ENCODE data around the gene EMSY. TPM values are rescaled to one million over a fixed set of nuclear protein-coding genes. Genes with fewer than 3 reads are reported as not detected.

EMSY gene
- total and polyA plus RNA-seq, 9 of the 15 experiments (the other 6 are each of a cell fraction or from before 2014, with no cell fraction given), result 12.7 to 25.4 (median 17.9) TPM

- BruUV-seq (replicated peaks), result no TSS peak
- ATAC-seq, result peak; percentile 24
- in situ Hi-C loops (cut with MboI) (no loop called here), intact Hi-C loops (cut with micrococcal nuclease) (loop anchor here (5.0 kb wide), 1 partner anchor 104 kb away; no protein-coding TSS in a partner anchor)
- Histone ChIP-seq H3K9me1 (ENCODE audit: control insufficient read depth, insufficient read depth, low read length) (no peaks in the 10 kb centered on the region), H3K9me3 (replicated peaks; ENCODE audit: control insufficient read depth, insufficient read depth, low read depth, low read length) (no peaks in the 10 kb centered on the region), H3K36me3 (ENCODE audit: control insufficient read depth, insufficient read depth, low read length) (no peaks in the 10 kb centered on the region), H3K79me2 (ENCODE audit: control insufficient read depth, insufficient read depth, low read length) (no peaks in the 10 kb centered on the region), H3K4me3 (no peak overlapping the region), H4K20me1 (replicated peaks; ENCODE audit: control insufficient read depth, insufficient read depth, low read length) (no peaks in the 10 kb centered on the region), H3K27ac (ENCODE audit: extremely low read depth, low read depth, low read length) (no peak overlapping the region), H3K9ac (ENCODE audit: insufficient read depth in 1 of 2, low read depth in 2 of 2, low read length in 2 of 2) (no peak overlapping the region), H3K4me1 (replicated peaks in 1 of 2; ENCODE audit: control insufficient read depth in 2 of 2, insufficient read depth in 2 of 2, low read length in 2 of 2) (peaks cover 0 to 12% of the 10 kb centered on the region in 2 experiments; a peak in 2 of 5 replicates), H3K27me3 (ENCODE audit: control insufficient read depth in 2 of 2, insufficient read depth in 2 of 2, low read length in 2 of 2) (no peaks in the 10 kb centered on the region), H2AFZ (ENCODE audit: low read depth, low read length) (peak overlapping the region; percentile 80), H3K4me2 (ENCODE audit: insufficient read depth, low read length) (no peak overlapping the region)
- CTCF ChIA-PET (ENCODE audit: low intra/inter-chr PET ratio), result no interaction called here
- TF ChIP-seq ZFP91 (CRISPR knock-in tag; IDR thresholded peaks at IDR 0.05), result 0 out of 2 replicates have a peak, but pooled peaks have one; percentile 49
- TF ChIP-seq E2F4 (CRISPR knock-in tag; IDR thresholded peaks at IDR 0.05; ENCODE audit: low read depth), result no peak
- TF ChIP-seq ETV6 (IDR thresholded peaks at IDR 0.05; ENCODE audit: borderline replicate concordance in 1 of 2, low read depth in 2 of 2, low read length in 1 of 2), result no peak
- no peak for TF ChIP-seq ETV6 (CRISPR knock-in tag; IDR thresholded peaks at IDR 0.05; ENCODE audit: borderline replicate concordance)
- no peak for TF ChIP-seq HCFC1 (IDR thresholded peaks at IDR 0.05; ENCODE audit: low read depth, low read length)
- TF ChIP-seq PREB (CRISPR knock-in tag; IDR thresholded peaks at IDR 0.05), result no peak
- TF ChIP-seq MEIS2 (IDR thresholded peaks at IDR 0.05; ENCODE audit: partially characterized antibody), result peak; percentile 6
- no peak for FAIRE-seq
- WGBS (ENCODE audit: insufficient coverage, low coverage, missing lambda C conversion rate), result 48% methylated on average over 11 of the region's 11 CpGs
- no peak for DNase-seq (ENCODE audit: extremely low read depth in 1 of 4, low spot score in 3 of 4)
- POLR2A ChIA-PET, result interaction anchor here (0.6 to 1.2 kb wide), 3 partner anchors 10 to 167 kb away, joined by 3 to 5 read pairs (median 3); no protein-coding TSS in a partner anchor
Observed at GRCh38 chr11:76578654-76579055, 133.8 kb downstream of the EMSY start.

Measured in K562 (cell line).